Naive thymus-derived CD4-positive, alpha-beta T cell (primary cell): ENCODE measurements around the gene HMBS. TPM values are rescaled to one million over a fixed set of nuclear protein-coding genes. Genes with fewer than 3 reads are reported as not detected.
"Not testable (repeated sequence)": the region's sequence is repeated elsewhere in the genome, so short reads cannot be mapped to it uniquely, and the experiment has no call there.

Experiments used
- ATAC-seq: fragments of 150-1000 bp; cut with Tn5 transposase; 2 replicates; pipeline ENCODE4 v1.10.0; 2021; ENCODE audit warnings: mild to moderate bottlenecking, moderate library complexity
- CTCF ChIA-PET: fragments of 350-600 bp; sonication (Branson Sonifier 250); formaldehyde crosslinking; loops from one replicate; lab custom pipeline; 2021; ENCODE audit warnings: antibody characterized with exemption; lab: Charles Lee
- POLR2A ChIA-PET: fragments of 350-600 bp; sonication (Branson Sonifier 250); formaldehyde crosslinking; loops from one replicate; lab custom pipeline; 2021; ENCODE audit warnings: antibody characterized with exemption, inconsistent platforms; lab: Charles Lee
- DNase-seq, 9 donors: peaks; one replicate each; pipeline versions ENCODE4 v3.0.0 to v3.0.0-alpha.2; 2020 to 2022; ENCODE audit warnings: mixed read lengths in 1 of 9
- H3K27ac ChIP-seq: one replicate; pipeline ENCODE4 v1.7.0; 2013; ENCODE audit warnings: mild to moderate bottlenecking, low read depth, low read length, moderate library complexity
- H3K27me3 ChIP-seq, 2 donors: one replicate each; pipeline ENCODE4 v1.7.0; 2013; ENCODE audit warnings: low read length in 2 of 2, mild to moderate bottlenecking in 2 of 2, moderate library complexity in 2 of 2; ENCODE audit not compliant: control insufficient read depth in 2 of 2, insufficient read depth in 2 of 2
- H3K36me3 ChIP-seq, 3 experiments: 1 replicate in 2 of 3; 2 replicates in 1 of 3; pipeline ENCODE4 v1.7.0; 2013; ENCODE audit warnings: low read length in 3 of 3, mild to moderate bottlenecking in 3 of 3, moderate library complexity in 1 of 3; ENCODE audit not compliant: insufficient read depth in 3 of 3, control insufficient read depth in 2 of 3
- H3K4me1 ChIP-seq, 2 donors: one replicate each; pipeline ENCODE4 v1.7.0; 2013; ENCODE audit warnings: low read length in 2 of 2, mild to moderate bottlenecking in 2 of 2, moderate library complexity in 1 of 2; ENCODE audit not compliant: control insufficient read depth in 2 of 2, insufficient read depth in 2 of 2
- H3K4me3 ChIP-seq: 2 replicates; pipeline ENCODE4 v1.7.0; 2013; ENCODE audit warnings: mild to moderate bottlenecking, low read length
- H3K9me3 ChIP-seq, 3 experiments: 1 replicate in 2 of 3; 2 replicates in 1 of 3; pipeline ENCODE4 v1.7.0; 2013; ENCODE audit warnings: low read length in 3 of 3; ENCODE audit not compliant: control insufficient read depth in 2 of 3
- H3K27ac Mint-ChIP-seq, 9 donors: one replicate each; pipeline ENCODE4 v1.8.0; 2020 to 2022; ENCODE audit warnings: mixed read lengths in 9 of 9, mild to moderate bottlenecking in 8 of 9, moderate library complexity in 5 of 9, inconsistent platforms in 2 of 9
- H3K27me3 Mint-ChIP-seq, 5 donors: one replicate each; pipeline ENCODE4 v1.8.0; 2021 to 2022; ENCODE audit warnings: mixed read lengths in 5 of 5, mild to moderate bottlenecking in 1 of 5
- H3K36me3 Mint-ChIP-seq, 5 donors: one replicate each; pipeline ENCODE4 v1.8.0; 2020 to 2022; ENCODE audit warnings: mixed read lengths in 5 of 5, mild to moderate bottlenecking in 3 of 5, inconsistent platforms in 1 of 5
- H3K4me1 Mint-ChIP-seq, 7 donors: one replicate each; pipeline ENCODE4 v1.8.0; 2020 to 2022; ENCODE audit warnings: mixed read lengths in 7 of 7, mild to moderate bottlenecking in 3 of 7, inconsistent platforms in 1 of 7
- H3K4me3 Mint-ChIP-seq, 10 donors: one replicate each; pipeline ENCODE4 v1.8.0; 2020 to 2022; ENCODE audit warnings: mild to moderate bottlenecking in 10 of 10, mixed read lengths in 10 of 10, moderate library complexity in 6 of 10, inconsistent platforms in 2 of 10
- H3K9me3 Mint-ChIP-seq, 11 donors: one replicate each; pipeline ENCODE4 v1.8.0; 2020 to 2022; ENCODE audit warnings: mixed read lengths in 11 of 11, mild to moderate bottlenecking in 4 of 11, inconsistent platforms in 1 of 11, moderate library complexity in 1 of 11
- intact Hi-C, 2 donors: fragments of 100-400 bp; cut with micrococcal nuclease; formaldehyde crosslinking; loops; one replicate each; pipeline ENCODE4 v1.15.1; 2023
- polyA plus RNA-seq, 2 donors: library from polyadenylated mRNA; unstranded; fragments of 300-500 nt; fragmentation: Illumina TruSeq; gene quantifications; one replicate each; pipeline ENCODE4 v1.2.3, GENCODE V29; 2021
- total RNA-seq, 6 experiments: library from RNA in 5 of 6; stranded (reverse) in 5 of 6; gene quantifications; 1 replicate in 5 of 6; 2 replicates in 1 of 6; pipeline ENCODE4 v1.2.3 and lab custom pipeline; 2021 to 2026

Gene HMBS
- total and polyA plus RNA-seq, 7 experiments from 2014 or later: 6.7 to 25.4 (median 9.3) TPM

- Mint-ChIP-seq H3K9me3 (no peaks in the 10 kb centered on the region), H3K27ac (peak overlapping the region in 1 of 9 donors; percentile 58), H3K4me3 (peak overlapping the region in 6 of 10 donors; percentile 6 to 93 (median 36)), H3K27me3 (no peaks in the 10 kb centered on the region), H3K4me1 (peaks cover 21 to 43% (median 36%) of the 10 kb centered on the region in 7 donors), H3K36me3 (peaks cover 3 to 48% (median 30%) of the 10 kb centered on the region in 5 donors)
- ATAC-seq: no peak
- peaks cover 11 to 56% (median 40%) of the 10 kb centered on the region in 3 experiments for H3K36me3 ChIP-seq
- peaks cover 18 to 20% of the 10 kb centered on the region in 2 donors for H3K4me1 ChIP-seq
- no peak overlapping the region for H3K27ac ChIP-seq
- POLR2A ChIA-PET: interaction anchor here (1.2 to 6.6 kb wide), 4 partner anchors 13 to 66 kb away, joined by 3 to 63 read pairs (median 6); partner anchors contain the start of gene VPS11
- no peaks in the 10 kb centered on the region for H3K27me3 ChIP-seq
- intact Hi-C loops: no loop called here
- no peaks in the 10 kb centered on the region for H3K9me3 ChIP-seq
- H3K4me3 ChIP-seq: no peak overlapping the region
- DNase-seq: no peak
- CTCF ChIA-PET: no interaction called here
Observed at GRCh38 chr11:119054418-119054817, 30.3 kb upstream of the HMBS start.

- H3K4me1 Mint-ChIP-seq: peaks cover 24 to 43% (median 35%) of the 10 kb centered on the region in 7 donors
- H3K27me3 Mint-ChIP-seq: no peaks in the 10 kb centered on the region
- CTCF ChIA-PET: interaction anchor here (0.9 to 2.0 kb wide), 4 partner anchors 12 to 617 kb away, joined by 3 to 8 read pairs (median 3); partner anchors contain the start of genes HINFP, SLC37A4 and VPS11
- H3K4me3 ChIP-seq: peak overlapping the region; percentile 73
- H3K27ac Mint-ChIP-seq: peak overlapping the region; percentile 69 to 97 (median 87)
- H3K9me3 ChIP-seq: no peaks in the 10 kb centered on the region
- peaks cover 18 to 20% of the 10 kb centered on the region in 2 donors for H3K4me1 ChIP-seq
- intact Hi-C loops: loop anchor here (2.0 kb wide), 3 partner anchors 65 to 267 kb away; partner anchors contain the start of gene HINFP (in 1 of the 2)
- H3K9me3 Mint-ChIP-seq: no peaks in the 10 kb centered on the region
- H3K27me3 ChIP-seq: no peaks in the 10 kb centered on the region
- ATAC-seq: no peak
- POLR2A ChIA-PET: interaction anchor here (0.7 to 6.6 kb wide), 17 partner anchors 8 to 268 kb away, joined by 3 to 63 read pairs (median 4); partner anchors contain the start of genes C2CD2L, HINFP, HMBS and RPS25
- peaks cover 8 to 43% (median 34%) of the 10 kb centered on the region in 3 experiments for H3K36me3 ChIP-seq
- H3K36me3 Mint-ChIP-seq: peaks cover 0 to 40% (median 23%) of the 10 kb centered on the region in 5 donors
- DNase-seq: no peak
- H3K4me3 Mint-ChIP-seq: peak overlapping the region; percentile 81 to 99 (median 92)
- H3K27ac ChIP-seq: peak overlapping the region; percentile 92
Observed at GRCh38 chr11:119055901-119056300, 28.8 kb upstream of the HMBS start.

GRCh38 chr11:119056421-119056999 lies 28.2 kb upstream of the HMBS start:
- no peaks in the 10 kb centered on the region for H3K27me3 ChIP-seq
- H3K27me3 Mint-ChIP-seq: no peaks in the 10 kb centered on the region
- intact Hi-C loops: loop anchor here (2.0 kb wide), 3 partner anchors 64 to 266 kb away; partner anchors contain the start of gene HINFP (in 1 of the 2)
- H3K9me3 ChIP-seq: no peaks in the 10 kb centered on the region
- peak overlapping the region; percentile 92 for H3K27ac ChIP-seq
- no peaks in the 10 kb centered on the region for H3K9me3 Mint-ChIP-seq
- peaks cover 0 to 34% (median 19%) of the 10 kb centered on the region in 5 donors for H3K36me3 Mint-ChIP-seq
- H3K27ac Mint-ChIP-seq: peak overlapping the region; percentile 86 to 99 (median 95)
- CTCF ChIA-PET: interaction anchor here (0.6 to 2.0 kb wide), 4 partner anchors 11 to 390 kb away, joined by 3 to 8 read pairs (median 4); partner anchors contain the start of genes HINFP, SLC37A4 and VPS11
- DNase-seq: peak in 7 of 9 donors; percentile 27 to 55 (median 34)
- peak overlapping the region; percentile 90 to 99 (median 95) for H3K4me3 Mint-ChIP-seq
- H3K36me3 ChIP-seq: peaks cover 8 to 37% (median 28%) of the 10 kb centered on the region in 3 experiments
- POLR2A ChIA-PET: interaction anchor here (0.6 to 6.6 kb wide), 18 partner anchors 9 to 267 kb away, joined by 3 to 63 read pairs (median 4); partner anchors contain the start of genes C2CD2L, HINFP, HMBS and RPS25
- peak overlapping the region; percentile 73 for H3K4me3 ChIP-seq
- peak; percentile 7 for ATAC-seq
- peaks cover 24 to 43% (median 35%) of the 10 kb centered on the region in 7 donors for H3K4me1 Mint-ChIP-seq
- H3K4me1 ChIP-seq: peaks cover 18 to 20% of the 10 kb centered on the region in 2 donors

- peak within 1 kb of the TSS; percentile 86 to 99 (median 95) for H3K27ac Mint-ChIP-seq
- H3K4me3 Mint-ChIP-seq: peak within 1 kb of the TSS; percentile 90 to 99 (median 95)
- no peaks in the 10 kb centered on the region for H3K27me3 Mint-ChIP-seq
- no peaks in the 10 kb centered on the region for H3K9me3 Mint-ChIP-seq
- peak within 1 kb of the TSS; percentile 73 for H3K4me3 ChIP-seq
- DNase-seq: peak; percentile 97 to 98 (median 98)
- peaks cover 18 to 20% of the 10 kb centered on the region in 2 donors for H3K4me1 ChIP-seq
- H3K27me3 ChIP-seq: no peaks in the 10 kb centered on the region
- H3K36me3 ChIP-seq: peaks cover 4 to 30% (median 23%) of the 10 kb centered on the region in 3 experiments
- CTCF ChIA-PET: interaction anchor here (0.6 to 2.0 kb wide), 3 partner anchors 10 to 390 kb away, joined by 3 to 8 read pairs (median 5); partner anchors contain the start of genes SLC37A4 and VPS11
- peaks cover 0 to 28% (median 17%) of the 10 kb centered on the region in 5 donors for H3K36me3 Mint-ChIP-seq
- no peaks in the 10 kb centered on the region for H3K9me3 ChIP-seq
- intact Hi-C loops: loop anchor here (1.0 to 2.0 kb wide), 14 partner anchors 10 to 324 kb away; partner anchors contain the start of genes CENATAC (in 2 of the 2), HINFP (in 2 of the 2), RPS25 (in 2 of the 2) and SLC37A4 (in 2 of the 2)
- peaks cover 22 to 44% (median 35%) of the 10 kb centered on the region in 7 donors for H3K4me1 Mint-ChIP-seq
- POLR2A ChIA-PET: interaction anchor here (0.6 to 6.6 kb wide), 21 partner anchors 9 to 269 kb away, joined by 3 to 63 read pairs (median 4); partner anchors contain the start of genes C2CD2L, DPAGT1, HINFP and HMBS
- peak; percentile 98 for ATAC-seq
- peak within 1 kb of the TSS; percentile 96 for H3K27ac ChIP-seq
Observed at GRCh38 chr11:119057000-119057769, 27.5 kb upstream of the HMBS start, which contains the start of gene HYOU1. HYOU1 (minus strand) TSS chr11:119057205; CDS start chr11:119056160, 1,045 bp downstream.

- Mint-ChIP-seq H3K36me3 (peaks cover 0 to 14% (median 0%) of the 10 kb centered on the region in 5 donors), H3K4me1 (peaks cover 24 to 34% (median 30%) of the 10 kb centered on the region in 7 donors), H3K4me3 (peak overlapping the region in 1 of 10 donors; percentile 8)
- POLR2A ChIA-PET: interaction anchor here (0.7 to 6.6 kb wide), 2 partner anchors 8 to 146 kb away, joined by 4 to 63 read pairs; partner anchors contain the start of gene VPS11
- H3K27ac Mint-ChIP-seq, ATAC-seq, H3K4me3 ChIP-seq, intact Hi-C loops, H3K9me3 ChIP-seq, H3K27me3 ChIP-seq, H3K9me3 Mint-ChIP-seq, DNase-seq, H3K27me3 Mint-ChIP-seq, H3K27ac ChIP-seq, CTCF ChIA-PET: not testable (repeated sequence)
- peaks cover 0 to 11% (median 4%) of the 10 kb centered on the region in 3 experiments for H3K36me3 ChIP-seq
- peaks cover 18 to 20% of the 10 kb centered on the region in 2 donors for H3K4me1 ChIP-seq
Observed at GRCh38 chr11:119059128-119059527, 25.6 kb upstream of the HMBS start.
